CD4-positive, alpha-beta T cell (primary cell): ENCODE results near the gene CACUL1. TPM values are rescaled to one million over a fixed set of nuclear protein-coding genes. Genes with fewer than 3 reads are reported as not detected.

ENCODE experiments used
- ATAC-seq: fragments of 200-7000 bp; cut with Tn5 transposase; one replicate; pipeline ENCODE4 v1.10.0; 2022; ENCODE audit warnings: mild to moderate bottlenecking; ENCODE audit not compliant: poor library complexity
- CTCF ChIA-PET: fragments of 350-600 bp; sonication (Branson Sonifier 250); formaldehyde crosslinking; loops from one replicate; lab custom pipeline; 2021; ENCODE audit warnings: antibody characterized with exemption, inconsistent platforms; lab: Charles Lee
- POLR2A ChIA-PET: fragments of 350-600 bp; sonication (Branson Sonifier 250); formaldehyde crosslinking; loops from one replicate; lab custom pipeline; 2021; ENCODE audit warnings: antibody characterized with exemption, inconsistent platforms; lab: Charles Lee
- DNase-seq, 14 experiments: peaks; one replicate each; pipeline ENCODE4 v3.0.0-alpha.2; 2013 to 2020; ENCODE audit warnings: mixed read lengths in 2 of 14
- H3K27ac ChIP-seq, 2 donors: one replicate each; pipeline versions ENCODE4 v1.5.1 to v1.7.0; 2013; ENCODE audit warnings: low read length in 2 of 2, low read depth in 1 of 2, mild to moderate bottlenecking in 1 of 2
- H3K27me3 ChIP-seq, 2 experiments: 1 replicate in 1 of 2; 2 replicates in 1 of 2; pipeline versions ENCODE4 v1.6.1 to v1.7.0; 2013; ENCODE audit warnings: low read length in 2 of 2, control low read depth in 1 of 2, mild to moderate bottlenecking in 1 of 2, moderate library complexity in 1 of 2; ENCODE audit not compliant: insufficient read depth in 2 of 2, control insufficient read depth in 1 of 2
- H3K36me3 ChIP-seq: one replicate; pipeline ENCODE4 v1.6.1; 2013; ENCODE audit warnings: low read length, control low read depth; ENCODE audit not compliant: insufficient read depth
- H3K4me1 ChIP-seq: one replicate; pipeline ENCODE4 v1.6.1; 2013; ENCODE audit warnings: low read length, control low read depth; ENCODE audit not compliant: insufficient read depth
- H3K4me3 ChIP-seq: one replicate; pipeline ENCODE4 v1.5.1; 2013; ENCODE audit warnings: mild to moderate bottlenecking, low read length, moderate library complexity
- H3K9me3 ChIP-seq, 2 experiments: 1 replicate in 1 of 2; 2 replicates in 1 of 2; pipeline versions ENCODE4 v1.6.1 to v1.7.0; 2013; ENCODE audit warnings: low read length in 2 of 2, mild to moderate bottlenecking in 2 of 2, control low read depth in 1 of 2, moderate library complexity in 1 of 2; ENCODE audit not compliant: control insufficient read depth in 1 of 2, insufficient read depth in 1 of 2
- H3K27ac Mint-ChIP-seq: one replicate; pipeline ENCODE4 v1.8.0; 2020; ENCODE audit warnings: mixed read lengths
- H3K27me3 Mint-ChIP-seq: one replicate; pipeline ENCODE4 v1.8.0; 2021; ENCODE audit warnings: mixed read lengths
- H3K36me3 Mint-ChIP-seq: one replicate; pipeline ENCODE4 v1.8.0; 2021; ENCODE audit warnings: low read depth, mixed read lengths
- H3K4me1 Mint-ChIP-seq: one replicate; pipeline ENCODE4 v1.8.0; 2021; ENCODE audit warnings: low read depth, mixed read lengths
- H3K4me3 Mint-ChIP-seq: one replicate; pipeline ENCODE4 v1.8.0; 2020; ENCODE audit warnings: mild to moderate bottlenecking, mixed read lengths
- H3K9me3 Mint-ChIP-seq: one replicate; pipeline ENCODE4 v1.8.0; 2020; ENCODE audit warnings: mixed read lengths
- CTCF ChIP-seq: fragments of 200-600 bp; IDR thresholded peaks from one replicate; pipeline ENCODE4 v1.8.0; 2022; ENCODE audit warnings: antibody characterized with exemption, mild to moderate bottlenecking
- intact Hi-C, 2 experiments: fragments of 100-400 bp; cut with DNase I in 1 of 2; cut with micrococcal nuclease in 1 of 2; formaldehyde crosslinking; loops; one replicate each; pipeline versions ENCODE4 v1.15.1 to v1.9.0; 2023 to 2025; cut with DNase I, micrococcal nuclease
- total RNA-seq, 174 experiments: library from RNA in 2 of 174; stranded (reverse) in 2 of 174; gene quantifications; one replicate each; pipeline ENCODE4 v1.2.3 and lab custom pipeline; 2021 to 2026

Gene CACUL1
- total RNA-seq, 2 experiments from 2014 or later = 36.7 to 37.4 TPM

- no peaks in the 10 kb centered on the region for H3K9me3 ChIP-seq
- no peak overlapping the region for H3K27ac ChIP-seq
- H3K27me3 Mint-ChIP-seq = no peaks in the 10 kb centered on the region
- ChIA-PET CTCF (interaction anchor here (0.7 to 1.2 kb wide), 3 partner anchors 15 to 169 kb away, joined by 3 read pairs; no protein-coding TSS in a partner anchor), POLR2A (interaction anchor here (1.9 kb wide), 1 partner anchor 17 kb away, joined by 5 read pairs; the partner anchor contains the start of gene CACUL1)
- intact Hi-C loops = no loop called here
- ATAC-seq (no peak), DNase-seq (no peak)
- no peak for TF ChIP-seq CTCF
- H3K4me3 Mint-ChIP-seq = no peak overlapping the region
- H3K4me1 ChIP-seq = peaks cover 15% of the 10 kb centered on the region
- H3K4me3 ChIP-seq = no peak overlapping the region
- no peaks in the 10 kb centered on the region for H3K36me3 Mint-ChIP-seq
- no peaks in the 10 kb centered on the region for H3K27me3 ChIP-seq
- H3K36me3 ChIP-seq = no peaks in the 10 kb centered on the region
- peaks cover 90% of the 10 kb centered on the region for H3K4me1 Mint-ChIP-seq
- H3K27ac Mint-ChIP-seq = peak overlapping the region; percentile 19
- no peaks in the 10 kb centered on the region for H3K9me3 Mint-ChIP-seq
Measured at GRCh38 chr10:118737603-118738302, 17.0 kb downstream of the CACUL1 start.

GRCh38 chr10:118735294-118735693 is 19.5 kb downstream of the CACUL1 start:
- DNase-seq = no peak
- no peak overlapping the region for H3K4me3 ChIP-seq
- no peak for ATAC-seq
- ChIA-PET POLR2A (interaction anchor here (8.4 kb wide), 1 partner anchor 18 kb away, joined by 92 read pairs; the partner anchor contains the start of gene CACUL1), CTCF (interaction anchor here (1.3 to 1.5 kb wide), 2 partner anchors 10 to 167 kb away, joined by 3 to 4 read pairs; no protein-coding TSS in a partner anchor)
- H3K27me3 ChIP-seq = no peaks in the 10 kb centered on the region
- no peak overlapping the region for H3K4me3 Mint-ChIP-seq
- intact Hi-C loops = loop anchor here in 1 of 2 experiments (2.0 kb wide), 1 partner anchor 14 kb away; no protein-coding TSS in a partner anchor
- peaks cover 94% of the 10 kb centered on the region for H3K4me1 Mint-ChIP-seq
- no peaks in the 10 kb centered on the region for H3K9me3 Mint-ChIP-seq
- no peak for TF ChIP-seq CTCF
- peak overlapping the region; percentile 80 for H3K27ac Mint-ChIP-seq
- H3K27me3 Mint-ChIP-seq = no peaks in the 10 kb centered on the region
- H3K27ac ChIP-seq = no peak overlapping the region
- H3K4me1 ChIP-seq = peaks cover 36% of the 10 kb centered on the region
- H3K36me3 Mint-ChIP-seq = no peaks in the 10 kb centered on the region
- no peaks in the 10 kb centered on the region for H3K9me3 ChIP-seq
- no peaks in the 10 kb centered on the region for H3K36me3 ChIP-seq

GRCh38 chr10:118734475-118734874 is 20.3 kb downstream of the CACUL1 start:
- no peak for ATAC-seq

More at GRCh38 chr10:118734475-118734874, 20.3 kb downstream of the CACUL1 start:
- Histone ChIP-seq H3K4me3 (no peak overlapping the region), H3K27ac (no peak overlapping the region), H3K36me3 (no peaks in the 10 kb centered on the region), H3K4me1 (peaks cover 40% of the 10 kb centered on the region), H3K9me3 (no peaks in the 10 kb centered on the region), H3K27me3 (no peaks in the 10 kb centered on the region)
- H3K36me3 Mint-ChIP-seq = no peaks in the 10 kb centered on the region
- DNase-seq = no peak
- CTCF ChIA-PET = interaction anchor here (1.3 to 1.5 kb wide), 2 partner anchors 9 to 166 kb away, joined by 3 to 4 read pairs; no protein-coding TSS in a partner anchor
- no peaks in the 10 kb centered on the region for H3K9me3 Mint-ChIP-seq
- TF ChIP-seq CTCF = peak; percentile 33
- POLR2A ChIA-PET = interaction anchor here (8.4 kb wide), 1 partner anchor 19 kb away, joined by 92 read pairs; the partner anchor contains the start of gene CACUL1
- H3K27ac Mint-ChIP-seq = peak overlapping the region; percentile 80
- H3K4me3 Mint-ChIP-seq = no peak overlapping the region
- H3K27me3 Mint-ChIP-seq = no peaks in the 10 kb centered on the region
- H3K4me1 Mint-ChIP-seq = peaks cover 95% of the 10 kb centered on the region
- intact Hi-C loops = loop anchor here in 1 of 2 experiments (2.0 kb wide), 1 partner anchor 14 kb away; no protein-coding TSS in a partner anchor
